Measurements from ENCODE around the gene LRRC40. TPM values are rescaled to one million over a fixed set of nuclear protein-coding genes. Genes with fewer than 3 reads are reported as not detected.

Gene LRRC40
- total and polyA plus RNA-seq, 9 donors: 8.0 to 16.3 (median 10.8) TPM

- WGBS, 3 donors: 38 to 91% (median 84%) methylated on average over 1 of the region's 1 CpG
- Histone ChIP-seq H3K36me3 (no peaks in the 10 kb centered on the region), H3K27ac (no peak overlapping the region), H3K9me3 (no peaks in the 10 kb centered on the region), H3K4me1 (ENCODE audit: insufficient read depth) (no peaks in the 10 kb centered on the region), H3K4me3 (no peak overlapping the region), H3K27me3 (no peaks in the 10 kb centered on the region)
- no peak for DNase-seq
- intact Hi-C loops (cut with DNase I): no loop called here
- no peak for TF ChIP-seq POLR2A (IDR thresholded peaks at IDR 0.05)
- TF ChIP-seq EP300 (IDR thresholded peaks at IDR 0.05): no peak
- TF ChIP-seq CTCF (IDR thresholded peaks at IDR 0.05): no peak
These were observed 103.6 kb downstream of the LRRC40 start for GRCh38 chr1:70101774-70102173.

GRCh38 chr1:70101231-70101630, 104.1 kb downstream of the LRRC40 start:
- no peaks in the 10 kb centered on the region for H3K27me3 ChIP-seq
- TF ChIP-seq CTCF (IDR thresholded peaks at IDR 0.05) (no peak), POLR2A (IDR thresholded peaks at IDR 0.05) (no peak), EP300 (IDR thresholded peaks at IDR 0.05) (no peak)
- DNase-seq: no peak
- H3K9me3 ChIP-seq: no peaks in the 10 kb centered on the region
- H3K27ac ChIP-seq: no peak overlapping the region
- H3K4me1 ChIP-seq (ENCODE audit: insufficient read depth): no peaks in the 10 kb centered on the region
- H3K4me3 ChIP-seq: no peak overlapping the region
- 75 to 82% (median 77%) methylated on average over 2 of the region's 2 CpGs for WGBS, 3 donors
- H3K36me3 ChIP-seq: no peaks in the 10 kb centered on the region
- intact Hi-C loops (cut with DNase I): no loop called here

Small RNA genes lying within 50 kb of the gene (small RNA-seq; reads per million reads assigned to genes)
- not detected for gene RN7SL242P

Other genes starting within 250 kb of the LRRC40 start
- gene SRSF11, start 15.8 kb upstream of the LRRC40 start, total RNA-seq: 100 to 1,000 TPM; 116 to 195 (median 153) TPM
- gene SRSF11, start 15.8 kb upstream of the LRRC40 start, polyA plus RNA-seq: 100 to 1,000 TPM; 113 to 150 TPM
- 10 to 100 TPM; 22.2 to 27.9 (median 24.4) TPM for gene ANKRD13C, start 149.1 kb upstream of the LRRC40 start, total RNA-seq
- 10 to 100 TPM; 11.8 to 16.5 TPM for gene ANKRD13C, start 149.1 kb upstream of the LRRC40 start, polyA plus RNA-seq
- 10 to 100 TPM in 5 of 7 donors, 1 to 10 TPM in 2; 4.7 to 36.2 (median 20.9) TPM for gene CTH, start 205.7 kb upstream of the LRRC40 start, total RNA-seq
- 10 to 100 TPM in 1 of 2 donors, 1 to 10 TPM in 1; 7.1 to 10.3 TPM for gene CTH, start 205.7 kb upstream of the LRRC40 start, polyA plus RNA-seq

Measured in ovary (tissue), 9 donors.